A549 (cell line): ENCODE results near the gene TMEM106C. TPM values are rescaled to one million over a fixed set of nuclear protein-coding genes. Genes with fewer than 3 reads are reported as not detected.

Experiments used
- ATAC-seq, 2 experiments: fragments of 200-7000 bp in 1 of 2; fragments of >200 bp in 1 of 2; cut with Nextera tagmentation in 1 of 2; cut with Tn5 transposase in 1 of 2; 3 replicates each; pipeline versions ENCODE4 v1.8.0 to v1.9.1; 2018 to 2020; ENCODE audit warnings: mild to moderate bottlenecking in 1 of 2, moderate library complexity in 1 of 2
- CTCF ChIA-PET: fragments of 300-600 bp; sonication (Branson Sonifier 250); formaldehyde crosslinking; extraction: SDS; loops from one replicate; lab custom pipeline; 2021; ENCODE audit warnings: antibody characterized with exemption, inconsistent platforms; lab: Yijun Ruan, JAX
- POLR2A ChIA-PET: fragments of 350-600 bp; formaldehyde crosslinking; extraction: SDS; loops from one replicate; lab custom pipeline; 2021; ENCODE audit warnings: antibody characterized with exemption, inconsistent platforms; lab: Yijun Ruan, JAX
- DNase-seq, 2 experiments: peaks; one replicate each; pipeline versions ENCODE4 v3.0.0 to v3.0.0-alpha.2; 2011 to 2016; ENCODE audit warnings: low read depth in 1 of 2, low spot score in 1 of 2
- FAIRE-seq: peaks from 2 replicates; lab custom pipeline; 2011; peaks lifted over from hg19 to GRCh38; lab: Jason Lieb, UNC
- H3K27ac ChIP-seq, 2 experiments: fragments of >200 bp; sonication (Bioruptor Twin); formaldehyde crosslinking; 3 replicates each; pipeline ENCODE4 v1.5.1; 2016 to 2017
- H3K4me1 ChIP-seq: fragments of >200 bp; sonication (Bioruptor Twin); formaldehyde crosslinking; 3 replicates; pipeline ENCODE4 v1.6.1; 2016
- H3K4me2 ChIP-seq: fragments of >200 bp; sonication (Bioruptor Twin); formaldehyde crosslinking; 3 replicates; pipeline ENCODE4 v1.6.1; 2016
- H3K4me3 ChIP-seq: fragments of >200 bp; sonication (Bioruptor Twin); formaldehyde crosslinking; 3 replicates; pipeline ENCODE4 v1.5.1; 2016
- H3K9me3 ChIP-seq: fragments of >200 bp; sonication (Bioruptor Twin); formaldehyde crosslinking; 3 replicates; pipeline ENCODE4 v1.6.1; 2016
- CBX2 ChIP-seq: fragments of 200-600 bp; sonication (generic); IDR thresholded peaks from 2 replicates; pipeline ENCODE4 v1.6.1; 2016; ENCODE audit warnings: low read depth, mild to moderate bottlenecking, borderline replicate concordance
- EHF ChIP-seq: fragments of 250-450 bp; sonication (Bioruptor Pico); IDR thresholded peaks from 2 replicates; pipeline ENCODE4 v1.5.0; 2020; ENCODE audit warnings: mild to moderate bottlenecking
- ESRRA ChIP-seq: fragments of 150-350 bp; IDR thresholded peaks from 2 replicates; pipeline ENCODE4 v1.6.1; 2014; ENCODE audit warnings: mild to moderate bottlenecking, low read length, borderline replicate concordance
- FOSB ChIP-seq: fragments of 250-450 bp; sonication (Bioruptor Pico); IDR thresholded peaks from 2 replicates; pipeline ENCODE4 v1.5.0; 2020; ENCODE audit warnings: mild to moderate bottlenecking, moderate library complexity
- HOXB13 ChIP-seq: fragments of 250-450 bp; sonication (Bioruptor Pico); IDR thresholded peaks from 2 replicates; pipeline ENCODE4 v1.5.0; 2020; ENCODE audit warnings: low read depth, mild to moderate bottlenecking, moderate library complexity
- HOXB5 ChIP-seq: fragments of 250-450 bp; sonication (Bioruptor Pico); IDR thresholded peaks from 2 replicates; pipeline ENCODE4 v1.5.0; 2020; ENCODE audit warnings: mild to moderate bottlenecking, moderate library complexity
- JUN ChIP-seq, 2 experiments: fragments of >200 bp; sonication (Bioruptor Twin); formaldehyde crosslinking; IDR thresholded peaks; 2 replicates in 1 of 2; 3 replicates in 1 of 2; pipeline ENCODE4 v1.6.1; 2016 to 2017
- JUNB ChIP-seq: fragments of >200 bp; sonication (Bioruptor Twin); formaldehyde crosslinking; IDR thresholded peaks from 2 replicates; pipeline ENCODE4 v1.6.1; 2016
- KDM1A ChIP-seq: fragments of 200-600 bp; sonication (generic); IDR thresholded peaks from 2 replicates; pipeline ENCODE4 v1.6.1; 2016; ENCODE audit warnings: low read depth, mild to moderate bottlenecking
- MYC ChIP-seq: IDR thresholded peaks from 2 replicates; pipeline ENCODE4 v1.6.1; 2012; ENCODE audit warnings: mild to moderate bottlenecking, inconsistent platforms, low read length, improper control_type of control experiment, borderline replicate concordance
- NR3C1 ChIP-seq: fragments of >200 bp; sonication (Bioruptor Twin); formaldehyde crosslinking; IDR thresholded peaks from 3 replicates; pipeline ENCODE4 v1.6.1; 2017
- PHF8 ChIP-seq: fragments of 200-600 bp; sonication (generic); IDR thresholded peaks from 2 replicates; pipeline ENCODE4 v1.6.1; 2016; ENCODE audit warnings: low read depth, mild to moderate bottlenecking, antibody characterized with exemption, moderate library complexity, borderline replicate concordance
- RFX5 ChIP-seq: fragments of 450-650 bp; IDR thresholded peaks from 2 replicates; pipeline ENCODE4 v1.7.1; 2014; ENCODE audit warnings: antibody characterized with exemption, mild to moderate bottlenecking, moderate library complexity
- SREBF2 ChIP-seq: fragments of 450-650 bp; IDR thresholded peaks from 2 replicates; pipeline ENCODE4 v1.6.1; 2014; ENCODE audit warnings: mild to moderate bottlenecking, moderate library complexity
- ZNF302 ChIP-seq: fragments of 250-450 bp; sonication (Bioruptor Pico); IDR thresholded peaks from 2 replicates; pipeline ENCODE4 v1.9.0; 2021; ENCODE audit warnings: inconsistent platforms, mild to moderate bottlenecking, moderate library complexity
- WGBS: methylation state at CpG from one replicate; pipeline ENCODE4 v1.1.6; 2017; ENCODE audit errors: missing lambda C conversion rate; 5-methylcytosine and 5-hydroxymethylcytosine counted together
- polyA plus RNA-seq, 4 experiments: library from polyadenylated mRNA; depleted of rRNA in 3 of 4; stranded (reverse); fragments of >200 nt; fragmentation: RNase III in 1 of 4; extraction: RNeasy Plus Mini Kit Qiagen cat#74134 plus additional on column Dnase treatment in 1 of 4; gene quantifications; 2 replicates in 3 of 4; 3 replicates in 1 of 4; pipeline ENCODE4 v1.2.3, GENCODE V29; 2011 to 2017
- TF ChIP-seq, protein P1 (sequence below): fragments of >200 bp; sonication (Bioruptor Twin); formaldehyde crosslinking; IDR thresholded peaks from 3 replicates; pipeline ENCODE4 v1.5.1; 2016
- TF ChIP-seq, protein P2 (sequence below): fragments of 150-350 bp; IDR thresholded peaks from 2 replicates; pipeline ENCODE4 v1.6.1; 2014; ENCODE audit warnings: low read depth, mild to moderate bottlenecking, low read length
- TF ChIP-seq, protein P3 (sequence below): fragments of 250-450 bp; sonication (Bioruptor Pico); IDR thresholded peaks from 2 replicates; pipeline ENCODE4 v1.5.0; 2021; ENCODE audit warnings: mild to moderate bottlenecking, moderate library complexity, borderline replicate concordance

Gene TMEM106C
- polyA plus RNA-seq, 2 of the 4 experiments (the other 2 are of a cell fraction) = 166 to 236 TPM

DNA sequence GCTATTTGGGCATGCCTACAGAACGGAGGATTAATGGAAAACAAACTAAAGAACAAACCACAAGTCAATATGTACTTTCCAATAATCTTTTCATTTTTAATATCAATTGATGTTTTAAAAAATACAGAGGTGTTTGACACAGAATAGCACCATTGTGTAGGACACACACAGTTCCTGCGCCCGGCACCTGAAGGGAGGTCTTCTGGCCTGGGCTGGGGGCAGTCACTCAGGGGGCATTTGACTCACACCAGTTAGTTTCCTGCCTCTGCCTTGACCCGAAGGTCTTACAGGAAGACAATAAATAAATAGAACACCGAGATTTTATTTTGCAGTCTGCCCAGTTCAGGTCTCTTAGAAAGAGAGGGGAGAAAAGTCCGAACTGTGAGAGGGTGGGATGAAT is 9.5 kb downstream of the TMEM106C start:
- no peaks in the 10 kb centered on the region for H3K4me1 ChIP-seq
- no peak for DNase-seq
- POLR2A ChIA-PET = no interaction called here
- no peak for TF ChIP-seq CBX2
- TF ChIP-seq RFX5 = no peak
- H3K4me3 ChIP-seq = no peak overlapping the region
- no peak overlapping the region for H3K27ac ChIP-seq
- CTCF ChIA-PET = no interaction called here
- FAIRE-seq = no peak
- WGBS = 64% methylated on average over 6 of the region's 6 CpGs
- H3K9me3 ChIP-seq = no peaks in the 10 kb centered on the region
- ATAC-seq = no peak
- no peak overlapping the region for H3K4me2 ChIP-seq

DNA sequence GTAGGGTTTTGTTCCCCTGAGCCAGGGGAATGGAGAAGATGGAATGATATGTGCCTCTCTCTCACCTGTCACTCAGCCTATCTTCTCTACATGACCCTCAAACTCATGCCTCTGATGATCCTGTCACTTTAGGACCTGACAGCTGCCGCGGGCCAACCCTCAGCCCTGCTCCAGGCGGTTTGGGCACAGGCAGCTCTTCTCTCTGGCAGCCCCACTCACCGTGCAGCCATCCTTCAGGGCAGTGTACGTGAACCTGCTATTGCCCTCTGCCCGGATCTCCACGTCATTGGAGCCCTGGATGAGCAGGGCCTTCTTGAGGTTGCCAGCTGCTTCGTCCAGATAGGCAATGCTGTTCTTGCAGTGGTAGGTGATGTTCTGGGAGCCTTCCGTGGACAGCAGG is 10.5 kb downstream of the TMEM106C start:
- TF ChIP-seq ZNF302 (CRISPR knock-in tag) (no peak), JUNB (no peak), MYC (no peak), FOSB (CRISPR knock-in tag) (no peak), SREBF2 (no peak), HOXB5 (no peak), NR3C1 (no peak)
- TF ChIP-seq, protein P1, sequence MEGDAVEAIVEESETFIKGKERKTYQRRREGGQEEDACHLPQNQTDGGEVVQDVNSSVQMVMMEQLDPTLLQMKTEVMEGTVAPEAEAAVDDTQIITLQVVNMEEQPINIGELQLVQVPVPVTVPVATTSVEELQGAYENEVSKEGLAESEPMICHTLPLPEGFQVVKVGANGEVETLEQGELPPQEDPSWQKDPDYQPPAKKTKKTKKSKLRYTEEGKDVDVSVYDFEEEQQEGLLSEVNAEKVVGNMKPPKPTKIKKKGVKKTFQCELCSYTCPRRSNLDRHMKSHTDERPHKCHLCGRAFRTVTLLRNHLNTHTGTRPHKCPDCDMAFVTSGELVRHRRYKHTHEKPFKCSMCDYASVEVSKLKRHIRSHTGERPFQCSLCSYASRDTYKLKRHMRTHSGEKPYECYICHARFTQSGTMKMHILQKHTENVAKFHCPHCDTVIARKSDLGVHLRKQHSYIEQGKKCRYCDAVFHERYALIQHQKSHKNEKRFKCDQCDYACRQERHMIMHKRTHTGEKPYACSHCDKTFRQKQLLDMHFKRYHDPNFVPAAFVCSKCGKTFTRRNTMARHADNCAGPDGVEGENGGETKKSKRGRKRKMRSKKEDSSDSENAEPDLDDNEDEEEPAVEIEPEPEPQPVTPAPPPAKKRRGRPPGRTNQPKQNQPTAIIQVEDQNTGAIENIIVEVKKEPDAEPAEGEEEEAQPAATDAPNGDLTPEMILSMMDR = no peak
- TF ChIP-seq, protein P2, sequence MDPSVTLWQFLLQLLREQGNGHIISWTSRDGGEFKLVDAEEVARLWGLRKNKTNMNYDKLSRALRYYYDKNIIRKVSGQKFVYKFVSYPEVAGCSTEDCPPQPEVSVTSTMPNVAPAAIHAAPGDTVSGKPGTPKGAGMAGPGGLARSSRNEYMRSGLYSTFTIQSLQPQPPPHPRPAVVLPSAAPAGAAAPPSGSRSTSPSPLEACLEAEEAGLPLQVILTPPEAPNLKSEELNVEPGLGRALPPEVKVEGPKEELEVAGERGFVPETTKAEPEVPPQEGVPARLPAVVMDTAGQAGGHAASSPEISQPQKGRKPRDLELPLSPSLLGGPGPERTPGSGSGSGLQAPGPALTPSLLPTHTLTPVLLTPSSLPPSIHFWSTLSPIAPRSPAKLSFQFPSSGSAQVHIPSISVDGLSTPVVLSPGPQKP = no peak
- TF ChIP-seq, all 56 proteins: peak for 0
- WGBS = 71% methylated on average over 8 of the region's 9 CpGs
- no peak for FAIRE-seq
- Histone ChIP-seq H3K4me1 (no peaks in the 10 kb centered on the region), H3K9me3 (no peaks in the 10 kb centered on the region), H3K4me3 (no peak overlapping the region), H3K27ac (no peak overlapping the region), H3K4me2 (no peak overlapping the region)
- CTCF ChIA-PET = interaction anchor here (0.7 to 2.1 kb wide), 2 partner anchors 10 to 28 kb away, joined by 3 to 8 read pairs; partner anchors contain the start of gene TMEM106C
- DNase-seq = no peak
- no peak for ATAC-seq
- POLR2A ChIA-PET = no interaction called here

DNA sequence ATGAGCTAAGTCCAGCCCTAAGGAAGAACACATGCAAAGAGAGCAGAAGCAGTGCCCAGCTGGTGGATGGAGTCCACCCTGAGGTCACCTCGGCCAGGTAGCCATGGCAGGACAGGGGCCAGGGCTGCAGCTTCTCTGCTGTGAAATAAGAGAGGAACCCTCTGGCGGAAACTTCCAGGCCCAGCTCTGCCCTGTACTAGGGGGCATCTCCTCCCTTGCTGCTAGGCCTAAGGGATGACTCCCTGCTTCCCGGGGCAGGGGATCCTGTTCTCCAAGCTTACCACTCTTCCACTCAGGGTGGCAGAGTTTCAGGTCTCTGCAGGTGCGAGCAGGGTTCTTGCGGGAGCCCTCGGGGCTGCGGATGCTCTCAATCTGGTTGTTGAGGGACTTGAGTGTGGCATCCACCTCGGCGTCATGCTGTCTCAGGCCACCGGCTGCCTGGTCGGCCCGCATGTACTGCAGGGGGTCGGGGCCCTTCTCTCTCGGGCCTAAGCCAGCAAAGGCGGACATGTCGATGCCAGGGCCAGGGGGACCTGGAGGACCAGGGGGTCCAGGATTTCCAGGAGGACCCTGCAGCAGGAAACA is 11.7 kb downstream of the TMEM106C start:
- TF ChIP-seq PHF8 = no peak
- TF ChIP-seq JUNB = no peak
- CTCF ChIA-PET = interaction anchor here (1.2 to 2.4 kb wide), 4 partner anchors 11 to 214 kb away, joined by 4 to 10 read pairs (median 7); partner anchors contain the start of gene TMEM106C
- no peak for DNase-seq
- no peak for ATAC-seq
- H3K4me3 ChIP-seq = no peak overlapping the region
- no peaks in the 10 kb centered on the region for H3K9me3 ChIP-seq
- WGBS = 86% methylated on average over 16 of the region's 16 CpGs
- H3K4me2 ChIP-seq = no peak overlapping the region
- no peak for FAIRE-seq
- POLR2A ChIA-PET = no interaction called here
- no peaks in the 10 kb centered on the region for H3K4me1 ChIP-seq
- no peak overlapping the region for H3K27ac ChIP-seq

DNA sequence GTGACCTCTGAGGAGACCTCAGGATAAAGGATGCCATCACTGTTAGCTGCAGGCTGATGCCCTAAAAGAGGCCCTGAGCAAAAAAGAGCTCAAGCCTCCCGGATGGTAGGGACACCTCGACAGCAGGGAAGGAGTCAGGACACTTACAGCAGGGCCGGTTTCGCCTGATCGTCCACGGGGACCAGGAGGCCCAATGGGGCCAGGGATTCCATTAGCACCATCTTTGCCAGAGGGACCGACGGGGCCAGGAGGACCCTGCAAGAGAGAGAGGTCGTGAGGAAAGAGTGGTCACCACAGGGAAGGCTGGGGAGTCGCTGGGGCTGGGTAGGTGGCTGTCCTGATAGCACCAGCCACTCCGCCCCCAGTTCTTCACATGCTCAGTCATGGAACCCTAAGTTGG is 12.4 kb downstream of the TMEM106C start:
- H3K27ac ChIP-seq = no peak overlapping the region
- ChIA-PET CTCF (interaction anchor here (0.7 to 2.4 kb wide), 7 partner anchors 9 to 566 kb away, joined by 3 to 10 read pairs (median 4); partner anchors contain the start of gene TMEM106C), POLR2A (no interaction called here)
- TF ChIP-seq EHF (CRISPR knock-in tag) (no peak), JUNB (no peak), ESRRA (no peak), HOXB5 (no peak), HOXB13 (CRISPR knock-in tag) (no peak), JUN (IDR thresholded peaks at IDR 0.05) (no peak), KDM1A (no peak)
- TF ChIP-seq, protein P3, sequence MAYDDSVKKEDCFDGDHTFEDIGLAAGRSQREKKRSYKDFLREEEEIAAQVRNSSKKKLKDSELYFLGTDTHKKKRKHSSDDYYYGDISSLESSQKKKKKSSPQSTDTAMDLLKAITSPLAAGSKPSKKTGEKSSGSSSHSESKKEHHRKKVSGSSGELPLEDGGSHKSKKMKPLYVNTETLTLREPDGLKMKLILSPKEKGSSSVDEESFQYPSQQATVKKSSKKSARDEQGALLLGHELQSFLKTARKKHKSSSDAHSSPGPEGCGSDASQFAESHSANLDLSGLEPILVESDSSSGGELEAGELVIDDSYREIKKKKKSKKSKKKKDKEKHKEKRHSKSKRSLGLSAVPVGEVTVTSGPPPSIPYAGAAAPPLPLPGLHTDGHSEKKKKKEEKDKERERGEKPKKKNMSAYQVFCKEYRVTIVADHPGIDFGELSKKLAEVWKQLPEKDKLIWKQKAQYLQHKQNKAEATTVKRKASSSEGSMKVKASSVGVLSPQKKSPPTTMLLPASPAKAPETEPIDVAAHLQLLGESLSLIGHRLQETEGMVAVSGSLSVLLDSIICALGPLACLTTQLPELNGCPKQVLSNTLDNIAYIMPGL (CRISPR knock-in tag) = no peak
- H3K4me1 ChIP-seq = no peaks in the 10 kb centered on the region
- ATAC-seq (no peak), DNase-seq (no peak), FAIRE-seq (no peak)
- H3K9me3 ChIP-seq = no peaks in the 10 kb centered on the region
- H3K4me2 ChIP-seq = no peak overlapping the region
- no peak overlapping the region for H3K4me3 ChIP-seq
- WGBS = 65% methylated on average over 11 of the region's 11 CpGs
